Parathyroid adenoma (tissue), 2 donors: ENCODE data around the gene NDUFAF2.

Source experiments
- H2AFZ ChIP-seq: fragments of 300-600 bp; sonication (generic); one replicate; pipeline ENCODE4 v1.7.0; 2017; ENCODE audit warnings: antibody characterized with exemption, mild to moderate bottlenecking
- H3K27ac ChIP-seq: fragments of 300-600 bp; sonication (generic); one replicate; pipeline ENCODE4 v1.7.0; 2017
- H3K27me3 ChIP-seq: fragments of 300-600 bp; sonication (generic); one replicate; pipeline ENCODE4 v1.7.0; 2017; ENCODE audit warnings: low read length; ENCODE audit not compliant: control insufficient read depth, insufficient read depth
- H3K36me3 ChIP-seq: fragments of 300-600 bp; sonication (generic); one replicate; pipeline ENCODE4 v1.7.0; 2017; ENCODE audit warnings: low read length; ENCODE audit not compliant: control insufficient read depth, insufficient read depth
- H3K4me1 ChIP-seq: fragments of 300-600 bp; sonication (generic); one replicate; pipeline ENCODE4 v1.7.0; 2017; ENCODE audit warnings: control low read depth
- H3K4me2 ChIP-seq: fragments of 300-600 bp; sonication (generic); one replicate; pipeline ENCODE4 v1.7.0; 2017; ENCODE audit warnings: low read length
- H3K4me3 ChIP-seq: fragments of 300-600 bp; sonication (generic); one replicate; pipeline ENCODE4 v1.7.0; 2017; ENCODE audit warnings: low read depth, low read length
- H3K79me2 ChIP-seq: fragments of 300-600 bp; sonication (generic); one replicate; pipeline ENCODE4 v1.7.0; 2017; ENCODE audit warnings: control low read depth
- H3K9ac ChIP-seq: fragments of 300-600 bp; sonication (generic); one replicate; pipeline ENCODE4 v1.7.0; 2017; ENCODE audit warnings: mild to moderate bottlenecking
- H3K9me3 ChIP-seq: fragments of 300-600 bp; sonication (generic); one replicate; pipeline ENCODE4 v1.7.0; 2017; ENCODE audit warnings: low read length; ENCODE audit not compliant: control insufficient read depth
- TF ChIP-seq, protein P1 (sequence below): fragments of 300-600 bp; sonication (generic); IDR thresholded peaks from one replicate; pipeline ENCODE4 v1.7.0; 2017; ENCODE audit warnings: antibody characterized with exemption, mild to moderate bottlenecking
- donor health status: primary hyperparathyroidism.

The NDUFAF2 gene

DNA sequence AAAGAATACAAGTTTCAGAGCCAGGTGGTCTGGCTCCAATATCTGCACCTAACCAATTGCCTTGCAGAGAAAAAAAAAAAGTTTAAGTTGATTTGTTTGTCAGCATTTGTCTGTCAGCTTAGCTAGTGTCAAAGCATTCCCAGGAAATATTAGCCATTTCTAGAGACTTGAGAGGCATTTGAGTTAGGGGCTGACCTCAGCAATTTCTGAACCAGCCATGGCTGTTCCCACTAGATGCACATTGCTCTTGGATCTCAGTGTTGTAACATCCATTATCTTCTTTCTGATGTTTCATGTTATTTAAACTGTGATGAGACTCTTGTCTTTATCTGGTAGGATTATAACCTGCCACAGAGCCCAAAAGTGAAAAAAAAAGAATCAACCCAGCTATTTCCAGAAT is 102.3 kb downstream of the NDUFAF2 start:
- no peak overlapping the region for H3K9ac ChIP-seq
- TF ChIP-seq, protein P1, sequence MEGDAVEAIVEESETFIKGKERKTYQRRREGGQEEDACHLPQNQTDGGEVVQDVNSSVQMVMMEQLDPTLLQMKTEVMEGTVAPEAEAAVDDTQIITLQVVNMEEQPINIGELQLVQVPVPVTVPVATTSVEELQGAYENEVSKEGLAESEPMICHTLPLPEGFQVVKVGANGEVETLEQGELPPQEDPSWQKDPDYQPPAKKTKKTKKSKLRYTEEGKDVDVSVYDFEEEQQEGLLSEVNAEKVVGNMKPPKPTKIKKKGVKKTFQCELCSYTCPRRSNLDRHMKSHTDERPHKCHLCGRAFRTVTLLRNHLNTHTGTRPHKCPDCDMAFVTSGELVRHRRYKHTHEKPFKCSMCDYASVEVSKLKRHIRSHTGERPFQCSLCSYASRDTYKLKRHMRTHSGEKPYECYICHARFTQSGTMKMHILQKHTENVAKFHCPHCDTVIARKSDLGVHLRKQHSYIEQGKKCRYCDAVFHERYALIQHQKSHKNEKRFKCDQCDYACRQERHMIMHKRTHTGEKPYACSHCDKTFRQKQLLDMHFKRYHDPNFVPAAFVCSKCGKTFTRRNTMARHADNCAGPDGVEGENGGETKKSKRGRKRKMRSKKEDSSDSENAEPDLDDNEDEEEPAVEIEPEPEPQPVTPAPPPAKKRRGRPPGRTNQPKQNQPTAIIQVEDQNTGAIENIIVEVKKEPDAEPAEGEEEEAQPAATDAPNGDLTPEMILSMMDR = no peak

DNA sequence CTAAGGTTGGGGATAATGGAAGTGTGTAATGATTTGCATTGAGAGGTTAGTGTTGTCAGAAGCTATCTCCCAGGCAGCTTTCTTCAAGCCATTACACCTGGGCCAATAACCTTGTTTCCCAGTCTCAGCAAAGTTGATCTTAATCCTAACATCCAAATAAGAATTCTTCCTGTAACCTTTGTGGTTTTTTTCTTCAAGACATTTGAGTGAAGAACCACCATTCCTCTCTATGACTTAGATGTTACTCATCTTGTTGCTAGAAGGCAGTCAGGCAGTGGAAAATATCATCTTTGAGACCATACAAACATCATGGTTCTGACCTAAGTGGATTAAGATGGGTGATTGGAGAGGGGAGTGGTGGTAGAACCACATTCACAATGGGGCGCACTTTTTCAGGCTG is 103.5 kb downstream of the NDUFAF2 start:
- Histone ChIP-seq H3K9me3 (no peaks in the 10 kb centered on the region), H2AFZ (no peak overlapping the region), H3K27me3 (no peaks in the 10 kb centered on the region), H3K36me3 (no peaks in the 10 kb centered on the region), H3K4me3 (no peak overlapping the region), H3K4me2 (no peak overlapping the region), H3K27ac (no peak overlapping the region), H3K9ac (no peak overlapping the region), H3K79me2 (no peaks in the 10 kb centered on the region), H3K4me1 (no peaks in the 10 kb centered on the region)
- TF ChIP-seq, protein P1 = no peak

More for the DNA sequence above, 102.3 kb downstream of the NDUFAF2 start:
- H3K4me2 ChIP-seq = no peak overlapping the region
- H3K36me3 ChIP-seq = no peaks in the 10 kb centered on the region
- no peak overlapping the region for H3K27ac ChIP-seq
- no peak overlapping the region for H3K4me3 ChIP-seq
- H3K79me2 ChIP-seq = no peaks in the 10 kb centered on the region
- no peak overlapping the region for H2AFZ ChIP-seq
- H3K4me1 ChIP-seq = no peaks in the 10 kb centered on the region
- no peaks in the 10 kb centered on the region for H3K27me3 ChIP-seq
- H3K9me3 ChIP-seq = no peaks in the 10 kb centered on the region

DNA sequence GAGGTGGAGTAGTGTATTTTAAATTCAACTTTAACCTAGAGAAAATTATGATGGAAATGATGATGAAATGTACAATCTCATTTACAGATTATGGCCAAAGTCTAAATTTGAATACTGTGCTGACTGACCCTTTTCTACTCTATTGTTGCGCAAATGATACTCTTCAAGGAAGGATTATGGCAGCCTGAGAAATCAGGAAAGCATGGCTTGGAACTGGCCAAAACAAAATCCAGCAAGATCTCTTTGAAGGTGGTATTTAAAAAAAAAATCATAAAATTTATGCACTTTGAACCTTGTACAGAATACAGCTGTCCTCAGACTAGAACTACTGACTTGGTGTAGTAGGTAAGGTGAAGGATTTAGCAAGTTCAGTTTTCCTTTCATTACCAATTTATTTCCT is 105.3 kb downstream of the NDUFAF2 start:
- Histone ChIP-seq H3K9me3 (no peaks in the 10 kb centered on the region), H3K27ac (no peak overlapping the region), H3K79me2 (no peaks in the 10 kb centered on the region), H3K36me3 (no peaks in the 10 kb centered on the region), H3K27me3 (no peaks in the 10 kb centered on the region), H2AFZ (no peak overlapping the region), H3K4me2 (no peak overlapping the region), H3K4me1 (no peaks in the 10 kb centered on the region), H3K9ac (no peak overlapping the region), H3K4me3 (no peak overlapping the region)
- TF ChIP-seq, protein P1 = no peak

DNA sequence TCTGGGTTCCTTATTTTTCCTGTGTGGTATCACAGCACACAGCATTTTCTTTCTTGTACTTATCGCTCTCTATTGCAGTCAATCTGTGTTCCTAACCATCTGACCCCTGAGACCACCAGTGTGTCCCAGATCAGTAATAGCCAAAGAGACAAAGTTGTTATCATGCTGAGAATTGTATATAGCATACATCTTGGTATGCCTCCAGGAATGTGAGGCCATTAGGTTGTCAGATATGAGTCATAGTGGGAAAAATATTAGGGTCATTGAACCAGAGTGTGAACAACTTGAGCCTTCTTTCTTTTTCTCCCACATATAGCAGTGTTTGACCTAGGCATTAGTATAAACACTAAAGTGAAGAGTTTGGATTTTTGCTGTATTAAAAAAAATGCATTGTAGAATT is 106.3 kb downstream of the NDUFAF2 start:
- TF ChIP-seq, protein P1 = no peak
- H3K4me3 ChIP-seq = no peak overlapping the region
- no peak overlapping the region for H3K9ac ChIP-seq
- H3K4me2 ChIP-seq = no peak overlapping the region
- no peaks in the 10 kb centered on the region for H3K9me3 ChIP-seq
- no peak overlapping the region for H2AFZ ChIP-seq
- no peaks in the 10 kb centered on the region for H3K27me3 ChIP-seq
- no peaks in the 10 kb centered on the region for H3K36me3 ChIP-seq
- H3K79me2 ChIP-seq = no peaks in the 10 kb centered on the region
- no peaks in the 10 kb centered on the region for H3K4me1 ChIP-seq
- no peak overlapping the region for H3K27ac ChIP-seq

DNA sequence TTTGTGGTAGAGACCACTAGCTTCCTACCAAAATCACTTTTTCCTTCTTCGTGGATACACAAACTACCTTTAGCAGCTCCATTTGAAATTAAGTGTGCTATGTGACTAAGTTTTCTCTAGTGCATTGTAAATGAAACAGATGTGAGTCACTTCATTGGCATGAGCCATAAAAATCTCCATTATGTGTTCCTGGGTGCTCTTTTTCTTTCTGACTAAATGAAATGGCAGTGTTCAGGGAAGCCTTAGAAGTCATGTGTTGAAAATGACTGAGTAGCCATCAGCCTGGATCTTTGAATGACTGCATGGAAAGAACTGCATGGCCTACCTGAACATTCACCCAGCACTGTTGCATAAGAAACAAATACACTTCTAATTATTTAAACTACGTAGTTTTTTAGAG is 107.9 kb downstream of the NDUFAF2 start:
- H3K9me3 ChIP-seq = no peaks in the 10 kb centered on the region
- no peak overlapping the region for H2AFZ ChIP-seq
- no peaks in the 10 kb centered on the region for H3K36me3 ChIP-seq
- no peaks in the 10 kb centered on the region for H3K79me2 ChIP-seq
- H3K4me1 ChIP-seq = no peaks in the 10 kb centered on the region
- H3K27ac ChIP-seq = no peak overlapping the region
- no peak overlapping the region for H3K4me2 ChIP-seq
- no peak overlapping the region for H3K4me3 ChIP-seq
- no peak overlapping the region for H3K9ac ChIP-seq
- TF ChIP-seq, protein P1 = no peak
- no peaks in the 10 kb centered on the region for H3K27me3 ChIP-seq
